ENCODE results near the gene TEX2. TPM values are rescaled to one million over a fixed set of nuclear protein-coding genes. Genes with fewer than 3 reads are reported as not detected.

The TEX2 gene, protein sequence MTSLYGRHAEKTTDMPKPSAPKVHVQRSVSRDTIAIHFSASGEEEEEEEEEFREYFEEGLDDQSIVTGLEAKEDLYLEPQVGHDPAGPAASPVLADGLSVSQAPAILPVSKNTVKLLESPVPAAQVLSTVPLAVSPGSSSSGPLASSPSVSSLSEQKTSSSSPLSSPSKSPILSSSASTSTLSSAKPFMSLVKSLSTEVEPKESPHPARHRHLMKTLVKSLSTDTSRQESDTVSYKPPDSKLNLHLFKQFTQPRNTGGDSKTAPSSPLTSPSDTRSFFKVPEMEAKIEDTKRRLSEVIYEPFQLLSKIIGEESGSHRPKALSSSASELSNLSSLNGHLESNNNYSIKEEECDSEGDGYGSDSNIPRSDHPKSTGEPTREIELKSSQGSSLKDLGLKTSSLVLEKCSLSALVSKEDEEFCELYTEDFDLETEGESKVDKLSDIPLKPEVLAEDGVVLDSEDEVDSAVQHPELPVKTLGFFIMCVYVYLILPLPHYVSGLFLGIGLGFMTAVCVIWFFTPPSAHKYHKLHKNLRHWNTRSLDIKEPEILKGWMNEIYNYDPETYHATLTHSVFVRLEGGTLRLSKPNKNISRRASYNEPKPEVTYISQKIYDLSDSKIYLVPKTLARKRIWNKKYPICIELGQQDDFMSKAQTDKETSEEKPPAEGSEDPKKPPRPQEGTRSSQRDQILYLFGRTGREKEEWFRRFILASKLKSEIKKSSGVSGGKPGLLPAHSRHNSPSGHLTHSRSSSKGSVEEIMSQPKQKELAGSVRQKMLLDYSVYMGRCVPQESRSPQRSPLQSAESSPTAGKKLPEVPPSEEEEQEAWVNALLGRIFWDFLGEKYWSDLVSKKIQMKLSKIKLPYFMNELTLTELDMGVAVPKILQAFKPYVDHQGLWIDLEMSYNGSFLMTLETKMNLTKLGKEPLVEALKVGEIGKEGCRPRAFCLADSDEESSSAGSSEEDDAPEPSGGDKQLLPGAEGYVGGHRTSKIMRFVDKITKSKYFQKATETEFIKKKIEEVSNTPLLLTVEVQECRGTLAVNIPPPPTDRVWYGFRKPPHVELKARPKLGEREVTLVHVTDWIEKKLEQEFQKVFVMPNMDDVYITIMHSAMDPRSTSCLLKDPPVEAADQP
- 77.0 TPM for total RNA-seq
- long read RNA-seq, partial matches to known transcripts, result 32 of 41 reads
- long read RNA-seq, other reads (novel, unspliced or antisense), result 9 of 41 reads

DNA sequence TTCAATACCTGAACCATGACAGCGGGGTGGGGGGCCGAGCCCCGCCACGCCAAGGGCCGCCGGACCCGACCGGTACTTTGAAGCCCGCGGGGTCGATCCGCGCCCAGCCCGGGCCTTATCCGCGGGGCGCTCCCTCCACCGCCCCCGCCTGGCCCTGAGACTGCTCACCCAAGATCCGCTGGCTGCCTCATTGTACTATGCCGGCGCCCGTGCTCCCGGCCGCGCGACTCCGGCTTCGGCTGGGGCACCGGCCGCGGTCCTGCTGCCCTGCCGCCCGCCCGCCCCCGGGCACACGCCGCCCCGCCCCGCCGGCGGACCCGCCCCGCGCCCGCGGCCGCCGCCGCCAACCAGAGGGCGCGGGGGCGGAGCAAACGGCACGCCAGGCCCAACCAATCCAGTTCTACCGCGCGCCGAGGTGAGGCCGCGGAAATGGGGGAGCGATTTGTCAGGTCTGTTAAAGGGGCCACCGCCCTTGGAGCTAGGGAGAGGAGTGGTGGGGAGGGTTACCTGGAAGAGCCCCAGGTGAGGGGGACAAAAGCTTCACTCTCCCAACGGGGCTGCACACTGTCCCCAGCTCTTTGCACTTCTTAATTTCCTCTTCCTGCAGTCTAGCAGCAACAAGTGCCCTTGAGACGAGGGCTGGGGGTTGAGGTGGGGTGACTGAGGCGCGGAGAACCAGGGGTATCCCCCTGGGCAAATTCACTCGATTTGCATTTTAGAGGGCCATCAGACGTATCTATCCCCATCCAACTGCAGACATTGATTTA, at the start of gene TEX2:
TEX2 (minus strand) TSS at position 261 of the 767 bp plus-strand sequence. CDS start 49,043 bp downstream, outside the sequence.
- peak; percentile 97 for DNase-seq (ENCODE audit: low spot score)

GRCh38 chr17:64309710-64310109, 46.6 kb upstream of the TEX2 start:
- no peak for DNase-seq (ENCODE audit: low spot score)

GRCh38 chr17:64309021-64309420, 46.0 kb upstream of the TEX2 start:
- DNase-seq (ENCODE audit: low spot score), result no peak

DNA sequence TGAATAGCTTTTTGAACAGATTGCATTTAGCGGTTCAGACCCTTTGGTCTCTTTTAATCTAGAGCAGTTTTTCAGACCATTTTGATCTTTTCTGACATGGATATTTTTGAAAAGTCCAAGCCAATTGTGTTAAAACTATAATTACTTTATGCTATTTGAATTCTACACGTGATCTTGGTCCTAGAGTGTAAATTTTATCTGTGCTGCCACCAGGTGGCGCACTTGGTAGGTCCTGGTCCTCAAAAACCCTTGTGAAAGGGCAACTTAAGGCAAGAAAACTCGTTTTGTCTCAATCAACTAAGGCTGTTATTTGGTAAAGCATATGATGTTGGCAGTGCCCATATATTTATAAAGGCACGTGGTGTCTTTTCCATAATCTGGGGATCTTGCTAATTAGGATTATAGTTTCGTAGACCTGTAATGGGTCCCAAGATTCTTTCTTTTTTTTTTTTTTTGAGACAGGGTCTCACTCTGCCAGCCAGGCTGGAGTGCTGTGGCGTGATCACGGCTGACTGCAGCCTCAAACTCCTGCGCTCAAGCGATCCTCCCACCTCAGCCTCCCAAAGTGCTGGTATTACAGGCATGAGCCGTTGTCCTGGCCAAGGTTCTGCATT, 43.9 kb upstream of the TEX2 start:
- no peak for DNase-seq (ENCODE audit: low spot score)

GRCh38 chr17:64304551-64304950, 41.5 kb upstream of the TEX2 start:
- no peak for DNase-seq (ENCODE audit: low spot score)

DNA sequence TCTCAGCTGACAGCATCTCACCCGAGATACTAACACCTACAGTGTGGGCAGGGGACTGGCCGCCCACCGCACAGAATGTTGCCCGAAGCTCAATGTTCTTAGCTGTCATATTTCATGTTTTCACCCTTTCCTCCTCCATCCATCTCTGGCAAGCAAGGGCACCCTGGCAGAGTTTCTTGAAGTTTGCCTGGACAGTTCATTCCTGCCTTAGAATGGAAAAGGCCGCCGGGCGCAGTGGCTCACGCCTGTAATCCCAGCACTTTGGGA, 37.6 kb upstream of the TEX2 start:
- DNase-seq (ENCODE audit: low spot score), result no peak

DNA sequence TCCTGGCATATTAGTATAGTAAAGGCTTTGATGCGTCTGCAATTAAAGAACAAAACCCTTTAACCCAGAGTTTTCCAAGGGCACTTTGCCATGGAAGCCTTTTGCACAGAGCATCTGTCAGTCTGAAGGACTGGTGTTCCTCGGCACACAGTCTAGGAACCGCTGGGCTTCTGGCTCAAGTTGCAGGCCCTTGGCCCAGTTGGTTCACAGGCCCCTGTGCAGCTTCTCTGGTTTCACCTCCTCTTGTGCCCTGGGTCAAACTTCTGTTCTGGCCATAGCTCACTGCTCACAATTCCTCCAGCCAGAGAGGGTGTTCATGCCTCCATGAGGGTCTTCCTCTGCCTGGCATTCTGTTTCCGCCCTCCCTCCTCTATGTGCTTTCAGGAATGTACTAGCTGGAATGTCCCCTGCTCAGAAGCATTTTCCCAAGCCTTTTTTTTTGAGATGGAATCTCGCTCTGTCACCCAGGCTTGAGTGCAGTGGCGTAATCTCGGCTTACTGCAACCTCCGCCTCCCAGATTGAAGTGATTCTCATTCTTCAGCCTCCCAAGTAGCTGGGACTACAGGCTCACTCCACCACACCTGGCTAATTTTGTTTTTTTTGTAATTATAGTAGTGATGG, 34.5 kb upstream of the TEX2 start:
- DNase-seq (ENCODE audit: low spot score), result no peak

- DNase-seq (ENCODE audit: low spot score), result no peak
These were observed 33.2 kb upstream of the TEX2 start for GRCh38 chr17:64296246-64296645.

- DNase-seq (ENCODE audit: low spot score), result no peak
These were observed 32.1 kb upstream of the TEX2 start for GRCh38 chr17:64295146-64295545.

- DNase-seq (ENCODE audit: low spot score), result no peak
These were observed 28.3 kb upstream of the TEX2 start for GRCh38 chr17:64291268-64291851.

DNA sequence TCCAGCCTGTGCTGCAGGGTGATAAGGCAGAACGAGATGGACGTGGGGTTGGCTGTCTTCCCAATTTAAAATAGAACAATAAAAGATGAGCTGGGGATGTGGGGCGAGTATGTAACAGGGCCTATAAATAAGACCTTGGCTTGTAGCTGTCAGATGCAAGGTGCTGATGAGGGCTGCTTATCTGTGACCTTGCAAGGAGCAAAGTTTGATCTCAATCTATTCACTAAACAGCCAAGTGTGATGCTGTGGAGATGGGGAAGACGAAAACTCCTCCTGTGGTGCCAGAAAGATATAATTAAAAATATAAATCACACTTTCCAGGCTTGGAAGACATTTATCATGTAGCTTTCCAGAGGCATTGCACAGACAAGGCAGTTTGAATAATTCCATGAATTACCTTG, 26.7 kb upstream of the TEX2 start:
- DNase-seq (ENCODE audit: low spot score), result no peak

DNA sequence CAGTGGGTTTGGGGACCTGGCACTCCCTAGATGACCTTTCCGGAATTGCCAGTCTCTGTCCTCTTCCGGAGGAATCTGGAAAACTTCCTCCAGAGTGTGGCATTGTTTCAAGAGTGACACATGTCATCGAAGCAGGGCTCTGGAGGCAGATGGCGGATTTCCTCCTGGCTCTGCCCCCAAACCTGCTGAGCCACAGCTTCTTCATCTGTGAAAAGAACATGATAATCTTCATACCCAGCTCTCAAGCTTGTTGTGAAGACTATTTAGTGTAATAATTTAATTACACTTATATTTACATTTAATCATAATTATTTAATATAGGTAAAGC, 19.7 kb upstream of the TEX2 start:
- no peak for DNase-seq (ENCODE audit: low spot score)

- no peak for DNase-seq (ENCODE audit: low spot score)
These were observed 19.1 kb upstream of the TEX2 start for GRCh38 chr17:64281962-64282752.

GRCh38 chr17:64278614-64279013, 15.6 kb upstream of the TEX2 start:
- DNase-seq (ENCODE audit: low spot score), result no peak

GRCh38 chr17:64277831-64278562, 14.9 kb upstream of the TEX2 start:
- DNase-seq (ENCODE audit: low spot score), result no peak

GRCh38 chr17:64276961-64277505, 14.0 kb upstream of the TEX2 start:
- DNase-seq (ENCODE audit: low spot score), result no peak

GRCh38 chr17:64275016-64275415, 12.0 kb upstream of the TEX2 start:
- DNase-seq (ENCODE audit: low spot score), result no peak

DNA sequence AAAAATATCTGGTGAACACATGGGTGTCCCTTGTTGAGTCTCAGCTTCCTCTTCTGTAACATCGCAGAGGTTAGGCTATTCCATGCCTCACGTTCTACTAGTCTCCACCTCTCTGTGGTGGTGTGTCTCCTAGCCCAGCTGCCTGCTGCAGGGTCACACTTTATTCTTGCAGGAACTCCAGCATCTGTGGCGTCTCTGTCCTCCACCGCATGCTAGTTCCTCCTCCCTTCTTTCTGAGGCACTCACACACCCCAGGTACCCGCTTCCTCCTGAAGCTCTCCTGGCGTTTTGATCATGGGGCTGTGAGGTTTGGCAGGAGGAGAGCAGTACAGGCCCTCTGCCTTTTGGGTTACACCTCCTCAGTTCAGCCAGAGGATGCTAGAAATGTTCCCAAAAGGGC, 9.9 kb upstream of the TEX2 start:
- no peak for DNase-seq (ENCODE audit: low spot score)

All from mesenteric fat pad (tissue), 1 donor.